NCI-H1694 treated with DMSO at 0.1 percent for 48 hours (cell line): ENCODE results near the gene IMPG1.

Source experiments
- DNase-seq: peaks from one replicate; lab custom pipeline; 2025; lab: John Stamatoyannopoulos, UW

IMPG1 gene

DNA sequence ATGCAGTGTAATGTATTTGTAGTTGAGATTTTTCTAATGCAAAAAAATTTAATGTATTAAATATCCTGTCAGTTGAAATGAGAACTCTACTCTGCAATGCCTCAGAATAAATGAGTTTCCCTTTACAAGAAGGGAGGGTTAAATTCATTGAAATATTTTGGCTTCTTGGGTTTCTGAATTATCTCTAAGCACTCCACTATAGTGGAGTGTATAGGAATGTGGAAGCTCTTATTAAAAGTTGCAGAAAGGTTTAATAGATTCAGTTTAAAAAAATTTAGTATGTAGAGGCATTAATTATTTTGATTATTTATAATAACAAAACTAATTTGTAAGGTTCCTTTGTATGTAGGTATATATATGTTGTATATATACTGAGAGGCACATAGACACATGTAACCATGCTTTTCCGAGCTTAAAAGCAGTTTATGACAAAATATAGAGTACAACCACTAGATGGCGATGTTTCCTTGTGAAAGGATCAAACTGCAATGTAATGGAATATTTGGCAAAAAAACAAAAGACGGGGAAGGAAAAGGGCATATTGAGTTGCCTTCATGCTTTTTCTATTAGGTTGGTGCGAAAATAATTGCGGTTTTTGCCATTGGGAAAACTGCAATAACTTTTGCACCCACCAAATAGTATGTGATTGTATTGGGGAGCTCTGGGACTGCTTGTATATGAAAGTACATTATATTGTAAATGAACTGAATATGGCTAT lies 179.2 kb downstream of the IMPG1 start:
- peak; percentile 72 for DNase-seq

DNA sequence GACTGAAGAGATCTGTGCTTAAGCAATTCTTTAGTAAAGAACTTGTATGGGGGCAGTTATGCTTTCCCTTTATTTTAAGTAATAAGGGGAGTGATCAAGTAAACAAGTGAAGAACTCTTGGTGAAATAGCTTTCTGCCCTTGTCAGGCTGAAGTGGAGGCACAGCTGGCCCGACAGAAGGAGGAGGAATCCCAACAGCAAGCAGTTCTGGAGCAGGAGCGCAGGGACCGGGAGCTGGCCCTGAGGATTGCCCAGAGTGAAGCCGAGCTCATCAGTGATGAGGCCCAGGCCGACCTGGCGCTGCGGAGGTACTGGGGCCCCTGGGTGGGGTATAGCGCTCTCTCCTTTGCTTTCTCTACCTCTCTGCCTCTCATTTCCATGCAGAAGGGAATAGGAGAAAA lies 180.1 kb downstream of the IMPG1 start:
- no peak for DNase-seq

DNA sequence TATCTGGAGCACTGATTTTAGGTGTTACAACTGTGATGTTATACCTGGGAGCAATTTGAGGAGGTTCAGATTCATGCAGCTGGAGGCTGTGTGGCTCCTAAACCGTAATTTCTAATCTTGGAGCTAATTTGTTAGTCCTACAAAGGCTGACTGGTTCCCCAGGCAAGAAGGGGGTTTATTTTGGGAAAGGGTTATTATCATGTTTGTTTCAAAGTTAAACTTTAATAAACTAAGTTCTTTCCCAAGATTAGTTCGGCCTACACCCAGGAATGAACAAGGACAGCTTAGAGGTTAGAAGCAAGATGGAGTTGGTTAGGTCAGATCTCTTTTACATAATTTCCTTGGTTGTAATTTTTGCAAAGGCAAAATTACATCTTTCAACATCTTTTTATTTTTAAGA lies 187.6 kb downstream of the IMPG1 start:
- no peak for DNase-seq

DNA sequence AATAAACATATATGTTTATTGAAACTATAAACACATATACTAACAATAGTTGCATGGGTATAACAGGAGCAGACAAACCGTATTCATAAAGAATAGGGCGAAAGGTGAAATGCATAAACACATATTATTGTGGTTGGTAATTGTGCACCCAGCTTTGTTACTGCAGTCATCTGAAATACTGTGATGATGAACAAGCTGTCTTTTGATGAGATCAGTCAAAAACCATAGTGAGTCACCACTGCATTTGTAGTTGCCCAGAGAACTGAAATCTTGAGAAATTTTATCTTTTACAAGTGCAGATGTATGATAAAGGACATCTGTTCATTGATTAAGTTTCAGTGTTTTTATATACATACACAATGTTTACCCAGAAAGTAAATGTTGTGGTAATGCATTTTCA lies 189.7 kb downstream of the IMPG1 start:
- DNase-seq: no peak

DNA sequence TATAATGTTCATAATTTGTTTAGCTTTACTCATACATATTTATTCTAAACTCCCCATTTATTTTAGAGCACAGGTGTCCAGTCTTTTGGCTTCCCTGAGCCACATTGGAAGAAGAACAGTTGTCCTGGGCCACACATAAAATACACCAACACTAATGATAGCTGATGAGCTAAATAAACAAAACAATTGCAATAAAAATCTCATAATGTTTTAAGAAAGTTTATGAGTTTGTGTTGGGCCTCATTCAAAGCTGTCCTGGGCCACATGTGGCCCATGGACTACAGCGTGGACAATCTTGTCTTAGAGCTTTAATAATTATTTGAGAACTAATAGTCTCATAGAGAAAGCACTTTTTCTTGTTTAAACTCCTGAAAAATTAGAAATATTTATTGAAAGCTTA lies 192.2 kb downstream of the IMPG1 start:
- DNase-seq: no peak

DNA sequence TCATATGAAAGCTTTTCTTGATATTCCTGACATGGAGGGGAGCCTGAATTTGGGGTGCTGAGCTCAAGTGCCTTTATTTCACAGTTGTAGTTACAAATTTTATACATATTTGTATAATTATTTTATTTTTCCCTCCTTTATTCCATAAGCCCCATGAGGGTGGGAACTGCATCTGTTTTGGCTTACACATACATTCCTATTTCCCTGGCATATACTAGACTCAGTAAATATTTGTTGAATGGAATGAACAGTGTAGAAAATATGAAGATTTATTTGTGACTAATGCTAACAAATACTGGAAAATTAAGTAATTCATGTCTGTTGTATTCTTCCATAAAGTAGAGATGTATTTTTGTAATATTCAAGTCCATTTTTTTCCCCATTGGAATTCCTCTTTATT lies 196.3 kb downstream of the IMPG1 start:
- no peak for DNase-seq

DNA sequence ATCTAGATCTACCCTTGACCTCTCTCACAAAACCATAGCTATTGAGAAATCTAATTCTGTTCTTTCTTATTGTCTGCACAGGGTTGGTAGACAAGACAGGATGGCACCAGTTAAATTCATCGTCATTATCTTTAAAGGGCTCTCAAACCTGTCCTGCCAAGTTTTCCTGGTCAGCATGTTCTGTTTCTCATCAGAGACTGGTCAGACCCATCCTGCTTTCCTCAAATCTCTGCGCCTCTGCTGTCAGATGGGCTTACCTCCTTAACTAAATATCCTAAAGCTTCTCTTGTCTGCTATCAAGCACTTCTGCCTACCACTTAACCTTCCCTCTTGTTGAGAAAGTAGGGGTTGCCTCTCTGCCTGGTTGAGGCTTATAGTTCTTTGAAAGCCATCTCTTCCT lies 198.2 kb downstream of the IMPG1 start:
- no peak for DNase-seq
